ENCODE data around the gene HIP1R.
A peak's percentile ranks its signal among the peaks of the same experiment; 100 is the strongest.
"Not testable (repeated sequence)": the region's sequence is repeated elsewhere in the genome, so short reads cannot be mapped to it uniquely, and the experiment has no call there.

HIP1R gene

DNA sequence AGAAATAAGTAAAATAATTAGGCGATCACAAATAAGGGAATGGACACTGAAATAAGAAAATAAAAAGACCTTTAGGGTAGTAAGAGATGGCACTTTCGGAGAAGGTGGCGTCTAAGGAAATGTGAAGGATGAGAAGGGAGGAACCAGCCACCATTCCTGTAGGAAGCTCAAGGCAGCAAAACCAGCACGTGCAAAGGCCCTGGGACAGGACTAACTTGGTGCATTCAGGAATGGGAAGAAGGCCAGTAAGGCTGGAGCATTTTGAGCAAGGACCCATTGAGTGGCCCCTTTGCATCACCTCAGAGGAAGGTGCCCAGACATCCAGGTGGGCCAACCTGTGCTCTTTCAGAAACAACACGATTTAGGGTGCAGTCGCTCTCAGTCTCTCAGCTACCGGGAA, 61.4 kb downstream of the HIP1R start:
- no peak for DNase-seq

DNA sequence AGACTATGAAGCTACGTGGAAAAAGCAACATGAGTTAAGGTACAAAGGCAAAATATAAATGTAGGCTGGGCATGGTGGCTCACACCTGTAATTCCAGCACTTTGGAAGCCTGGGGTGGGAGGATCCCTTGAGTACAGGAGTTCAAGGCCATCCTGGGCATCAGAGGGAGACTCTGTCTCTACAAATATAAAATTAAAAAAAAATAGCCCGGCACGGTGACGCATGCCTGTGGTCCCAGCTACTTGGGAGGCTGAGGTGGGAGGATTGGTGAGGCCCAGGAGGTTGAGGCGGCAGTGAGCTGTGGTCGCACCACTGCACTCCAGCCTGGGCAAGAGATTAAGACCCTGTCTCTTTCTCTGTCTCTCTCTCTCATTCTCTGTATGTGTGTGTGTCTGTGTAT, 64.6 kb downstream of the HIP1R start:
- DNase-seq, result no peak

DNA sequence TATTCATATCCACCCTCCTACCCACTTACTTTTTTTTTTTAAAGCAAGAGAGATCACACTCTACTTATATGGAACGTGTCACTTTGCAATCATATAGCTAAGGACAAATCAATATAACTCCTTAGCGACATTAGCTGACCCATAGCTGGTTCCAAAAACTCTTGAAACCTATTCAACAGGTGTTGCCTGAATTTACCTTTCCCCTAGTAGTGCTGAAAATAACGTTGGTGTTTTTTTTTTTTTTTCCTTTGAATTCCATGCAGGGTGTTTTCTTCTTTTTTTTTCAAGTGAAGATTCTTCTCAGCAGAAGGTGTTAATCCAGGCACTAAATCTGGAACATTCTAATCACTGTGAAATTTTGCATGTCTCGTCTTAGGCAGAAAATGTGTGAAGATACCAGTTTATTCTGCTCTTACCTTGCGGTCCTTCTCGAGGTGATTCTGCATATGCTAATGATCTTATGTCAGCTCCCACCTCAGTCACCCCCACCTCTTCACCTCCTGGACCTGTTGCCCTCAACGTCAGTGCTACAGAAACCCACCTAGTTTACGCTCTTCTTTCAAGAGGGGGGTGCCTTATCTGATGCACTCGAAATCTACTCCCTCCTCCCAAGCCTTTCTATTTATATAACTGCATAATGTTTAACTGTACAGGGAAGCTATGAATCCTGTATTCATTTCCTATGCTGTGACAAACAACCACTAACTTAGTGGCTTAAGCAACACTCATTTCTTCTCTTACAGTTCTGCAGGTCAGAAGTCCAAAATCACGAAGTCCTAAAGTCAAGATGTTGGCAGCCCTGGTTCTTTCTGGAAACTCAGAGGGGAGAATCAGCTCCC, 67.8 kb downstream of the HIP1R start:
- no peak for DNase-seq

DNA sequence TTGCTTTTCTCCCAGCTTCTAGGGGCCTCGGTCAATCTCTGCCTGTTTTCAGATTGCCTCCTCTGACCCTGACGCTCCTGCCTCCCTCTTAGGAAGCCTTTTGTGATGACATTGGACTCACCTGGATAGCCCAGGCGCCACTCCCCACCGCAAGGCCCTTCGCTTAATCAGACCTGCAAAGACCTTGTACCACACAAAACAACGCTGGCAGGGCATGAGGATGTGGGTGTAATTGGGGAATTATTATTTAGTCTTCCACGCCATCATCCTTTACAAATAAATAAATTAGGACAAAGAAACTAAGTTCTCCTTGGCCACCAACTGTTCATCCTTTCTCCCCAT, 68.4 kb downstream of the HIP1R start:
- no peak for DNase-seq

DNA sequence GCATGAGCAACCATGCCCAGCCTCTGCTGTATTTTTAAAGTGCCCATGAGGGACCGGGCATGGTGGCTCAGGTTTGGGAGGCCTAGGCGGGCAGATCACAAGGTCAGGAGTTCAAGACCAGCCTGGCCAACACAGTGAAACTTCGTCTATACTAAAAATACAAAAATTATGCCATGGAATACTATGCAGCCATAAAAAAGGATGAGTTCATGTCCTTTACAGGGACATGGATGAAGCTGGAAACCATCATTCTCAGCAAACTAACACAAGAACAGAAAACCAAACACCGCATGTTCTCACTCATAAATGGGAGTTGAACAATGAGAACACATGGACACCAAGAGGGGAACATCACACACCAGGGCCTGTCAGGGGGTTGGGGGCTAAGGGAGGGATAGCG, 70.0 kb downstream of the HIP1R start:
- DNase-seq, result not testable (repeated sequence)

DNA sequence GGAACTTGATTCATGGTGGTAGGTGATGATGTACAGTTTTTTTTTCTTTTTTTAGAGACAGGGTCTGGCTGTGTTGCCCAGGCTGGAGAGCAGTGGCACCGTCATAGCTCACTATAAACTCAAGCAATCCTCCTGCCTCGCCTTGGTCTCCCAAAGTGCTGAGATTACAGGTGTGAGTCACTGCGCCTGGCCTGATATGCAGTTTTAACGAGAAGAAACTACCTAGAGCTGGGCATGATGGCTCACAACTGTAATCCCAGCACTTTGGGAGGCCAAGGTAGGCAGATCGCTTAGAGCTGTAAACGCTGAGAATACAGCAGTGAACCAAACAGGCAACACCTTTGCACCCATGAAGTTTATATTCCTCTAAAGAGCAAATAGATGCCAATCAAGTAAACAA, 73.7 kb downstream of the HIP1R start:
- peak; percentile 78 for DNase-seq

DNA sequence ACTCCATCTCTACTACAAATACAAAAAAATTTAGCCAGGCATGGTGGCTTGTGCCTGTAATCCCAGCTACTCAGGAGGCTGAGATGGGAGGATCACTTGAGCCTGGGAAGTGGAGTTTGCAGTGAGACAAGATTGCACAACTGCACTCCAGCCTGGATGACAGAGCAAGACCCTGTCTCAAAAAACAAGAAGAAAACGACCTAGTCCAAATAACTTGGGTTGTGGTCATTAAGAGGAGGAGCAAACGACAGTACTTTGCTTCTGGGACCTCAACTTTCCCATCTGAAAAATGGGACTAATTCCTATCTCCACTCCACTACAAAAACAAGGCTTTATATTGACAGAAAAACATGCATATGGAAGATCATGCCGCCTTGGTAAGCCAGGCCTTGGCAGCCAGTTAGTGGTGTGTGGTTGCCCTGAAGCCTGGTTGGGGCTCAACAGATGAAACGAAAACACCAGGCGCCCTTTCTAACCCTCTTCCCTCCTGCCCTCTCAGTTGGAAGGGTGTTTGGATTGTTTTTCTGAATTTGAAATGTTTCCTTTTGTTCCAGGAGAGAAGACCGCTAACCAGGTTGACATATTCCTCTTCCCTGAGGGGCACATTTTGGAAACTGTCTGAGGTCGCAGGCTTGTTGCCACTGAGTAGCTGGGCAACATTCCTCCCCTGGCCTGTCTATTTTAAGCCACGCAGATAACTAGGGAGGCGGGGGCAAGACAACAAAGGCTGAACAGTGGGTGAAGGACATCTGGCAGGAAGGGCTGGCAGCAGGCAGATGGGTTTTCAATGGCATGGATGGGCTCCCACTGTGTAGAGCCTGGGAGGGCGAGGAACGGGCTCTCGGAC, 74.4 kb downstream of the HIP1R start:
- peak; percentile 89 for DNase-seq
